Hematopoietic multipotent progenitor cell treated with erythropoietin and hydrocortisone succinate and interleukin-3 and kit ligand, for 17 days (in vitro differentiated cells): Measurements from ENCODE around the gene C1orf167.

Experiments used
- DNase-seq: peaks from one replicate; pipeline ENCODE4 v3.0.0-alpha.2; 2015; ENCODE audit warnings: low spot score

Gene C1orf167

DNA sequence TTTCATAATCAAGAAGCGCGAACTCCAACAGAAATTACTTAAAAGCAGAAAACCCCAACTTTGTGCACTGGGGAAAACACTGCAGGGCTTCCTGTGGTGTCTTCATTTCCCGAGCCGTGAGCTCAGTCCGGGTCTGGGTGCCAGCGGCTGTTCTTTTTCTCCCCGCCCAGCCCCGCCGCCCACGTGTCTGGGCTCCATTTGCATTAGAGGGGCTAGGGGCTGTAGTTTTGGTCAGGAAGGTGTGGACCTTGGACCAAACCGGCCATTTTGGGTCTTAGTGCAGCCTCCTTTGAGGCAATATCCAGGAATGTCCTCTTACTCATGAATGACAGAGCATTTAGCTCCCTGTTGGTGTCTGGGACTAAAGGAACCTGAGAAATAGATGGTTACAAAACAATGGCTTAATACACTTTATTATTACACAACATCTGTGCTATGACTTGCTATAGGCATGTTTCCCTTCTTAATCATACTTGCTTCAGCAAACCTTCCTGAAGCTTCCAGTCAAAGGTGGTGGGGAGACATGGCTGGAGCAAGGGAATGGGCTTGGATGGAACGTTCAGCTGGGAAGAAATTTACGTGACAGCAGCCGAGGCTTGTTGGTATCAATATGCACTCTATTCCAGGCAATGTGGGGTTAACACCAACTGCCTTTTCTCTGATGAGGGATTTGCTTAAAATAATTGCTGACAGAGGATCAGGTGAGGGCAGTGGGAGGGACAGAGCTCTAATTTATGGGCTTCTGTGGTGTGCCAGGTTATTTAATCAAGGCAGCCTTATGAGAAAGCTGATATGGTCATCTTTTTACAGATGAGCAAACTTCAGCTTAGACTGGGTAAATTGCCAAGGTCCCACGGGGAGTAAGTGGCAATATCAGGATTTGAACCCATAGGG, 25.0 kb upstream of the C1orf167 start:
- peak; percentile 55 for DNase-seq

DNA sequence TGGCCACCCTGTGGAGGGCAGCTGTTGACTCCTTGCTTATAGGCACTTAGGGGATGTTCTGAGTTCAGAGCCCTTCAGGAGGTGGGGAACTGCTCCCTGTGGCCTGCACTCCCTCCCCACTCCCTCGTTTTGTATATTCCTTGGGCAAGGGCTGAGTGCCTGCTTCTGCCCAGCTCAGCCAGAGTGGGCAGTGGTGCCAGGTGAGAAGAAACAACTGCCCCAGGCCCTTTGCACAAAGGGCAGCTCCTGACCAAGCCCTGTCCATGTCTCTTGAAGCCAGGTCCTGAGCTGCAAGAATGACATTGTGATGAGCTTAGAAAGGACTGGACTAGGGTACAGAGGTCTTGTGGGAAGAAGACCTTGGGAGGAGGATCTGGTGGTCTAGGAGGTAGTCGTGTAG, 23.9 kb upstream of the C1orf167 start:
- DNase-seq: no peak

DNA sequence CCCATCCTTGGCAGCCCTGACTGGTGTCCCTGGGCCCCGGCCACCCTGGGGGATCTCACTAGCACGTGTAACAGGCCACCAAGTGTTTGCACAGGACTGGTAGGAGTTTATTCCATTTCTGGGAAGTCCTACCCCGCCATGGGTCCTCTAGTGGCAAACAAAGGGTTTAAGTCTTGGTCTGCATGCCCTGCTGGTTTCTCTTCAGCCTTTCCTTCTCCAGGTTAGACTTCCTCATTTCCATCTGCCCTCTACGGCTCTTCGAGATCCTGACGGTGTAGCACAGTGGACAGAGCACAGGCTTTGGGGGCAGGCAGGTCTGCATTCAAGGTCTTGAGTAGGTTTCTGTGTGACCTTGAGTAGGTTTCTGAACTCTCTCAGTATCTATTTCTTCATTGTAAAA, 23.2 kb upstream of the C1orf167 start:
- no peak for DNase-seq

DNA sequence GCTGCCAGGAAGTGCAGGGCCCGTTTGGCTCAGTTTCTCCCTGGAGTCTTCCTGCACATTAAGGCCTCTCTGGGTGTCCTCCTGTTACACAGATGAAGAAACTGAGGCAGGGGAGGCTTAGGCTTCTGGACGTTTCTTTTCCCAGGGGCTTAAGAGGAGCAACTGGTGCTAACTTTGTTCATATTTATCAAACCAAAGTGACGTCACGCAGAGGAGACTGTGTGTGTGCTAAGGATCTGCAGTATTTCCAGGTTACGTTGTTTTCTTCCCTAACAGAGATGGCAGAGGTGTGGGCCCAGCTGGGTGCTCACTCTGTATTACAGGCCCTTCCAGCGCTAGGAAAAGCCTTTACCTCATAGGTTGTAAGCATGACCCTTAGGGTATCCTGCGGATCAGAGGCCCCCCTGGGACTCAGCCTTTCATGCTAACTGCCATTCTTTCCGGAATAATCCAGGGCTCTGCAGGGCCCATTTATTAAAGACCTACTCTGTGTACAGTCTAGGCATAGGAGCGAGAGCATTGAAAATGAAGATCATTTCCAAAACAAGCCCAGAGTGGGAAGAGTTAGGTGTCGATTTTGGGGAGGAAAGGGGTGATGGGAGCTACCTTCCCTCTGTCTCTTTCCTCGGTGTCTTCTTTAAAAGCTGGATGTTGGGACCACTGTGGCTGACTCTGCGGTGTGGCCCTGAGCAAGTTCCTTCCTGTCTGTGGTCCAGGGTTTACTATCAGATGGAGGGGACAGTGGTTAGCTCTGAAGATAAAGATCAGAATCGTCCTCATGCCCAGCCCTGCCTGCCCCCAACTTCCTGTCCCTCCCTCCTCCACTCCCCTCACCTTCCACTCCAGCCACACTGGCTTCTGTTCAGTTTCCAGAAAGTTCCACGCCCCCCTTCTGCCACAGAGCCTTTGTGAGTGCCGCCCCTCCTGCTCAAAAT, 21.5 kb upstream of the C1orf167 start:
- peak; percentile 31 for DNase-seq

DNA sequence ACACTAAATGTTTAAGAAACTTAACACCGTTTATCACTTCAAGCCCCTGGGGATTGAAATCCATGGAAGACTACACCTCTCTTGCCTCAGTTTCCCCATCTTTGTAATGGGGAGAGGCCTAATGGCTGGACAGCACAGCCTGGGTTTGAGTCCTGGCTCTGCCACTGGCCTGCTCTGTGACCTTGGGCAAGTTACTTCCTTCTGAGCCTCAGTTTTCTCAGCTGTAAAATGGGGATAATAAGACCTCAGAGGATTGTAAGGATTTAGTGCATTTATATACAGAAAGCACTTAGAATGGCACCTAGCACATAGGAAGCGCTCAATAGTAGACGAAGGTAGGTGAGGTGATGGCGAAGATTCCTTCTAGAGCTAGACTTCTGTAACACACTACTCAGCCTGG, 20.5 kb upstream of the C1orf167 start:
- no peak for DNase-seq

DNA sequence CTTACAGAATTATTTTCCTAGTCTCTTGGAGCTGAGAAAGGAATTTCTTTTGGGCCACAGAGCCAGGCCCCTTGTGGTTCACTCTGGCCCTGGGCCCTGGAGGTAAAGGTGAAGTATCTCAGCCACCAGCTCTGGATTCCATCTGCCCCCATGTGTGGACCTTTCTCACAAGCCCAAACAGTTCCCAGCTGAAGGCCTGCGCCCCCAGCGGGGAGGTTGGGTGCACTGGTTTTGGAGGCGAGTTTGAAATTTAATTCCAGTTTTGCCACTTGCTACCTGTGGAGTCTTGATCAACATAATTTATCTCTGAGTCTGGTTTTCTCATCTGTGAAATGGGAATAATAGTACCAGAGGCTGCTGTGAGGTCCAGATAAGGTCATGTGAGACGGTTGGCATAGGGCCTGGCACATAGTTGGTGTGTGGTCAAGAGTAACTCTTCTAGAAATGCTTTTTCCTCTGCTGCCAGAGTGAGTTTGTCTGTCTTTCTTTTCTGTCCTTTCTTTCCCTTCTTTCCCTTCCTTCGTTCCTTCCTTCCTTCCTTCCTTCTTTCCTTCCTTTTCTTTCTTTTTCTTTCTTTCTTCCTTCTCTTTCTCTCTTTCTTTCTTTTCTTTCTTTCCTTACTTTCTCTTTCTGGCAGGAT, 20.0 kb upstream of the C1orf167 start:
- peak; percentile 78 for DNase-seq

DNA sequence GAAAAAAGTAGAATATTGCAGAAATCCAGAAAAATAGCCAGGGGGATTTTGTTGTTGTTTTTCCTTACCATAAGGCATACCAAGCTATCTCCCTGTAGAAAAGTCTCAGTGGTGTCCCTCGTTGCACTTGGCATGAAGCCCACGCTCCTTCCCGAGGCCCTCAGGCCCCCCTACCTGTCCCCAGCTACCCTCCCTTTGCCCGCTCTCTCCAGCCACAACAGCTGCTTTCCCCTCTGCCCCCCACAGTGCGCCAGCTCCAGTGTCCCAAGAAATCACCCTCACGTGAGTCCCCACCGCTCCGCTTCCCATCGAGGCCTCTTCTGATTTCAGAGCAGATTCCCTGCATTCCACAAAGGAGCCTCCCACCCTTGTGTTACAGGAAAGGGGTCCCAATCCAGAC, 17.7 kb upstream of the C1orf167 start:
- no peak for DNase-seq

DNA sequence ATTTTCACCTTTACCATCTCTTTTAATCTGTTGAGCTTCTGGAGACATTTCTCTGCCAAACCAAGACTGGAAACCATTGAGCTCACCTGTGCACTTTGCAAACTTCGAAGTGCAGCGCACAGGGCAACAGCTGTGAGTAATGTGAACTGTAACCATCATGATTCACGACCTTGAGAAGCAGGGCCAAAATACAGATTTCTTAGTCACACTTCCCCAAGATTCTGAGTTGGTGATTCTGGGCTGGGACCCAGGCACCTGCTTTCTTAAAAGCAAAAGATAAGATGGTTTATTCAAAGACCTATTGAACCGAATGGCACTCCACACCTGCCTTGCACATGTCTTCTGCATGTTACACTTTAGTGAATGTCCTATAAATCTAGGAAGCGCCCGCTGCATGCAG, 15.9 kb upstream of the C1orf167 start:
- DNase-seq: no peak

DNA sequence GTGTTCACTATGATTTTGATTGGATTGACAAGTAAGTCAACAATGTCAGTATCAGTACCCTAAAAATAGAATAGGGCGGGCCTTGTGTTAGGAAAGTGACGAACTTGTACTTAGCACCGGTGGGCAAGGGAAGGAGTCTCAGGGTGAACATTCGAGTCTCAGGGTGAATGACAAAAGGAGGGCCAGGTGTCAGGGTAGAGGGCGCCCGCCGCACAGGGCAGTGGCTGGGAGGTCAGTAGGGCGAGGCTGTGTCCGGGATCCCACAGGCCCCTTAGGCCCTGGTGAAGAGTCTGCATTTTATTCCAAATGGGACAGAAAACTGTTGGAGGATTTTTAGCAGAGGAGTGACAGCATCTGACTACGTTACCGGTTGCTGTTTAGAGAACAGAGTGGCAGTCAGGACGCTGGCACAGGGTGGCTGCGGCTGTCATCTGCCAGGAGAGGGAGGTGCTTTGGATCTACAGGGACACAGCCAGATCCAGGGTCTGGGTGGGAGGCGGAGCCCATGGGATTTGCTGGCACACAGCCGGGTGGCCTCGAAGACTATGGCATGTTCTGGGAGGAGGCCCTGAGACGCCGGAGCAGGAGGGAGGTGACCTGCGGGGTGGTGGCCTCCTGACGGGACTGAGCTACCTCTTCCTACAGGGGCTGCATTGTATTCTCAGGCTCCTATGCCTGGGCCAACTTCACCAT, 15.1 kb upstream of the C1orf167 start:
- DNase-seq: no peak

DNA sequence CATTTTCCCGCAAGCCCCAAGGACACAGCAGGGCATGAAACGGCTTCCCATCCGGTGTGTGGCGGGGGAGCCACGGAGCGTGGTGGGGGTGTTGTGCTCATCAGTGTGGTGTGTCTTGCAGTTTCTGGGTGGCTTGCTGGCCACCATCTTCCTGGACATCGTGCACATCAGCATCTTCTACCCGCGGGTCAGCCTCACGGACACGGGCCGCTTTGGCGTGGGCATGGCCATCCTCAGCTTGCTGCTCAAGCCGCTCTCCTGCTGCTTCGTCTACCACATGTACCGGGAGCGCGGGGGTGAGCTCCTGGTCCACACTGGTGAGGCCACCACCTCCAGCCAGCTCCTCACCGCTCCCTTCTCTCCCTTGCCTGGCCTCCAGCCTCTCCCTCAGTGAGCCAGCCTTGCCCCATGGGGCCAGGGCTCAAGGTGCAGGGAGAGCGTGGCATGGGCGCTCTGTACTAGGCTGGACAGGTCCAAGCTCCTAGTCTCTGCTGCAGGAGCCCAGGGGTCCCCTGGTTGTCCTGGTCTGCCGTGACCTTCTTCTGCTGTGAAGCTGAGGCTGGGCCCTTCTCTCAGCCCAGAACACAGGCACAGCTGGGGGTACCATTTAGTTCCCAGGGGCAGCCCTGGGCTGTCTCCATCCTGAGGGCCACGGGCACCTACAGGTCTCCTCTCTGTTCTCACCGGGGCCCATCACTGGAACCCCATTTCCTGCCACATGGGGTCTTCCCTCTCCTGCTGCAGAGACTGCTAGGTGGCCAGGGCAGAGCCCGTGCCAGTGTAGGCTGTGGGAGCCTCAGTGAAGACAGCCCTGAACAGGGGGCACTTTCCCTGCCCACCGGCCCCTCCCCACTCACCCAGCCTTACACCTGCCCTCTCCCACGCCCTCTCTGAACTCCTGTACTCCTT, 13.4 kb upstream of the C1orf167 start:
- DNase-seq: no peak

DNA sequence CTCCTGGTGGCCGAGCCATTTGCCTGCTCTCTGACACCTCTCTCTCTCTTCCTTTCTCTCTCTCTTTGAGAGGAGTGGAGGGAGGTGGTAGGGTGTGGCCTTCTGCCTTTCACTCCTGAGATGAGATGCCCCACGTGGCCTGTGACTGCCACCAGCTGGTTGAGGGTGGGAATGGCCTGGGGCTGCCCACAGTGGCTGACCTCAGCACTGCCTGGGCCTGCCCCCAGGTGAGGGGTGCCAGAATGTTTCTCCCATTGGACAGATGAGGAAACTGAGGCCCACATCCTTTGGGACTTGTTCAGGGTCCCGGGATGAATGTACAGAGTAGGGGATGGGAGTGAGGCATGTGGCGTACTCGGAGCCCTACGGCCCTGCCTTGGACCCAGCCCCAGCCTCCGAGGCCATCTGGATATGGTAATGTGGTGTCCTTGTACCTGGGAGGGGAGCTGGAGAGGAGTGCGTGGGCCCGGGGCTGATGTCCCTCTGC, 12.7 kb upstream of the C1orf167 start:
- peak; percentile 78 for DNase-seq

DNA sequence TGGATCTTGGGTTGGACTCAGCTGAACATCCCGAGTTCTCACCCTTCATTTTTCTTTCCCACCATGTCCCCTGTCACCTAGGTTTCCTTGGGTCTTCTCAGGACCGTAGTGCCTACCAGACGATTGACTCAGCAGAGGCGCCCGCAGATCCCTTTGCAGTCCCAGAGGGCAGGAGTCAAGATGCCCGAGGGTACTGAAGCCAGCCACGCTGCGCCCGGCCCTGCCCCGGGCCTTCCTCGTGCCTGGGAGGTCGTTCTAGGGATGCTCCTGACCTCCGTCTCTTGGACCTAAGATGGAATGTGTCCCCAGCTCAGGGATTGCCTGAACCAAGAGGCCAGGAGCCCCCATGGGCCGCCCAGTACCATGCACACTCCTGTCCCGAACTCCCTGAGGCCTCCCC, 12.0 kb upstream of the C1orf167 start:
- DNase-seq: no peak

DNA sequence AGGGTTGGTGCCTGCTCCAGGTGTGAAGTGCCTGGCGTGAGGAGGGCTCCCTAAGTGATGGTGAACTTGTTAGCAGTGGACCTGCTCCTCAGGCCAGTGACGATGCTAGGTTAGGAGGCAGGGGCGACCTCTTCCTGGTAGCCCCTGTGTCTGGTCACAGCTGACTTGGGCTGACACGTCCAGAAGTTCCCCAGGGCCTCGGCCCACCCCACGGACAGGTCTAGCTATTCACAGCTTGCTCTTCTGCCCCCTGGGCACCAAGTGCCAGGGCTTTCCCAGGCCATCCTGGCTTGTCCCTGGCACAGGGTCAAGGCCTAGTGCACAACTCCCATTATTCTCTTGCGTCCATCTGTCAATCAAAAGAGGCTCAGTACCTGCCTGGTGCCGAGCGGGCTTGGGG, 10.9 kb upstream of the C1orf167 start:
- DNase-seq: no peak

DNA sequence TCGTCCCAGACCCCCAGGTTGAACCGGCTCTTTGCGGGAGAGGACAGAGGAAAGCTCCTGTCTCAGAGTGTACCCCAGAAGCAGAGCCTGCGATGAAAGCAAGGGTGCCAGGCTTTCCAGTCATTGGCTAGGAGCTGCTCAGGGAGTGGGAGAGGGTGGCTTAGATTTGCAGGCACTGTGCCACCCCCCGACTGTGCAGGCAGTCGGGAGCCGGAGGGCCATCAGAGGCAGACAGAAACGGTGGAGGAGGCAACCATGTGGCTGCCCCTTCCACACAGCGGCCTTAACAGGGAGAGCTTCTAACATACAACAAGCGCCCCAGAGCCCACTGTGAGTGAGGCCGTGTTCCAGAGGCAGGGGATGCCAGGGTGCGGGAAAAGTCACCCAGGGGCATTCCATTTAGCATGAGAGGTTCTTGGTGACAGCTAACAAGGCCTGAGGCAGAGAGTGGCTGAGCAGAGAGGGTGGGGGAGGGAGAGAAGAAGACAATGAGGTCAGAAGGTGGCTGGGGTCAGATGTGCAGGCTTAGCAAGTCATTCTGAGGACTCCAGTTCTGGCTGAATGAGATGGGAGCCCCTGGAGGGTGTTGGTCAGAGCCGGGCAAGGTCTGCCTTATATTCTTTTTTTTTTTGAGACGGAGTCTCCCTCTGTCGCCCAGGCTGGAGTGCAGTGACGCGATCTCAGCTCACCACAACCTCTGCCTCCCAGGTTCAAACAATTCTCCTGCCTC, 9.5 kb upstream of the C1orf167 start:
- DNase-seq: no peak

DNA sequence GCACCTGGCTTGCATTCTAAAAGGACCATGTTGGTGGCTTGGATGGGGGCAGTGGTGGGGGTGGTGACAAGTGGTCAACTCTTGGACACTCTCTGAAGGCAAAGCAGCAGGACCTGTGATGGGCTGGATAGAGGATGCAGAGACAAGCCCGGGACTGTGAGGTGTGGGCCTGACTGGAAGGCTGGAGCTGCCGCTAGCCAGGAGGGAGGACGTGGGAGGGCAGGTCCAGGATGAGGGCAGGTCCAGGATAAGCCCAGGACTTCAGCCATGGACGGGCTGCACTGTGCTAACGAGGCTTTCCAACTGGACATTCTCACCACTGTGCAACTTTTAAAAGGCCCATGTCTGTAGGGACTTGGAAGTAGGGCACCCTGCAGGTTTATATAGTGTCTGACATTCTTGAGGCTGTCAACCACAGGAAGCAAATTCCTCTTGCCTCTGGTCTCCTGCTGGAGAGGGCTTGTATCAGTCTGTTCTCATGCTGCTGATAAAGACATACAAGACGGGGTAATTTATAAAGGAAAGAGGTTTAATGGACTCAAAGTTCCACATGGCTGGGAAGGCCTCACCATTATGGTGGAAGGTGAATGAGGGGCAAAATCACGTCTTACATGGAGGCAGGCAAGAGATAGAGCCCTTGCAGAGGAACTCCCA, 8.3 kb upstream of the C1orf167 start:
- DNase-seq: no peak

DNA sequence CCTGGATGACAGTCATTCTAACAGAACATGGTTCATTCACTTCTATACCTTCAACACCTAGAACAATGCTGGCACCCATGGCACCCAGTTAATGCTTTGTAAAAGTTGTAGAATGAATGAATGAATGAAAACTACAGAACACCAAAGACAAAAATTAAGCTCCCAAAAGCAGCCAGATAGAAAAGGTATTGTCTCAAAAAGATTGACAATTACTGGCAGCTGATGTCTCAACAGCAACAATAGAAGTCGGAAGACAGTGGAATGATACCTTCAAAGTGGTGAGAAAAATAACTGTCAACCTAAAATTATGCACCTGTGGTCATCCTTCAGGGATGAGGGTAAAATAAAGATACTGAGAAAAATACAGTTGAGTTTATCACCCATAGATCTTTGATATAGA, 4.9 kb upstream of the C1orf167 start:
- no peak for DNase-seq

DNA sequence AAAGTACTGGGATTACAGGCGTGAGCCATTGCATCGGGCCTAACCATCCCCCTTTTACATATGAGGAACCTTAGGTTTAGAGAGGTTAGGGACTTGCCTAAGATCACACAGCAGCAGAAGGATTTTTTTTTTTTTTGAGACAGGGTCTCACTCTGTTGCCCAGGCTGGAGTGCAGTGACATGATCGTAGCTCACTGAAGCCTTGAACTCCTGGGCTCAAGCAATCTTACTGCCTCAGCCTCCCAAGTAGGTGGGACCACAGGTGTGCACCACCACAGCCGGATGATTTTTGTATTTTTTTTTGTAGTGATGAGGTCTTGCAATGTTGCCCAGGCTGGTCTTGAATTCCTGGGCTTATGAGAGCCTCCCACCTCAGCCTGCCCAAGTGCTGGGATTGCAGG, 2.2 kb upstream of the C1orf167 start:
- DNase-seq: no peak

DNA sequence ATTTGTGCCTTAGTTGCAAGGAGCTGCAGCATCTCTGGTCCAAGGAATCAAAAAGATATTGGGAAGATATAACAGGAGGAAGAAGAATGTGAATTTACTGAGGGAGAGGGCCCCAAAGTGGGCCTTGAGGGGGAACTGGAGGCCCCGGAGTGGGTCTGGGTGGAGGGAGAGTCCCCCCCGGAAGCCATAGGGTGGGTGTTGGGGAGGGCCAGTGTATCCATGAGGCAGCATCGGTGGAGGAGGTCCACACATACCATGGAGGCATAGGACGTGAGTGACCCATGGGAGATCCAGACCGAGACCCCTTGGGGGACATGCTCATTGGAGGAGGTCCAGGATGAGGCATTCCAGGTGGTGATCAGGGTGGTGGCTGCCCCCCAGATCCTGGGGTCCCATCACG, 708 bp upstream of the C1orf167 start:
- DNase-seq: no peak

DNA sequence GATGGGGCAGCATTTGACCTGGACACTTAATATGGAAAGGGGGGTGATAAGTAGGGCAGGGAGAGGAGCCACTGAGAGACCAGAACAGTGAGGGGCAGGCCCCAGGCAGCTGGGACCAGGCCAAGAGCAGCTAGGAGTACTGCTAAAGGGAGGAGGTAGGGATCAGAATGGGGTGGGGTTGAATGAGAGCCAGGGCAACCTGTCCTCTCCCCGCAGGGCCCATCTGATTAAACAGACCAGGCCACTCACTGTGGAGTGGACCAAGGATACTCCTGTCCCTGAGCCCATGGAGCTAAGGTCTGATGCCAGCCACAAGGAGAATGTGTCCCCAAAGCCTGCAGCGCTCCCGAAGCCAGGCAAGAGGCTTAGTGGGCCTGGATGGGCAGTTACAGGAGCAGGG, 2.1 kb downstream of the C1orf167 start:
- no peak for DNase-seq

DNA sequence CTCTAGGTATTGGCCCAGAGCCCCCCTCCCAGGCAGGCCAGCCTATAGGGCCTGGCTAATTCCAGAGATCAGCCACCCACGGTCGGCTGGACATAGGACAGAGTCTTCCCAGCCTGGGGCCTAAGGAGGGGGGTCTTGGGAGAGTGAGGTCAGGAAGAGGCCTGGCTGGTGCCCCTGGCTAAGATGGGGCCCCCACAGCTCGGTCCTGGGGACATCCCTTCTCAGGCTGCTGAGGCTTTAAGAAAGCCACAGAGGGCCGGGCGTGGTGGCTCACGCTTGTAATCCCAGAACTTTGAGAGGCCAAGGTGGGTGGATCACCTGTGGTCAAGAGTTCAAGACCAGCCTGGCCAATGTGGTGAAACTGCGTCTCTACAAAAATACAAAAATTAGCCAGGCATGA, 2.5 kb downstream of the C1orf167 start:
- DNase-seq: no peak
